ENCODE data around the gene KCNJ13.
"Not testable (repeated sequence)": the region's sequence is repeated elsewhere in the genome, so short reads cannot be mapped to it uniquely, and the experiment has no call there.

Gene KCNJ13

DNA sequence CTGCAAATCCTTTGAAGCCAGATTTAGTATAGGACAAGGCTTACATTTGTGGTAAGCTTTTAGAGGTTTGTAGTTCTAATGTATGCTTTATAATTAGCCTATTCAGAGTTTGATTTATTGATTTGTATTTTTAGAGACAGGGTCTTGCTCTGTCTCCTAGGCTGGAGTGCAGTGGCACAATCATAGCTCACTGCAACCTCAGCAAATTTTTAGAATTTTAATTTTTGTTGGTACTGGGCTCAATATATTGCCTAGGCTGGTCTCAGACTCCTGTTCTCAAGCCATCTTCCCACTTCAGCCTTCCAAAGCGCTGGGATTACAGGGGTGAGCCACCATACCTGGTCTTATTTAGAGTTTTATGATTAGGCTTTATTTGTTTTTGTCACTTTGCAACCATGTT is 4.5 kb downstream of the KCNJ13 start:
- FAIRE-seq (peak; percentile 36), DNase-seq (ENCODE audit: extremely low spot score, insufficient read length, low read depth) (no peak)

DNA sequence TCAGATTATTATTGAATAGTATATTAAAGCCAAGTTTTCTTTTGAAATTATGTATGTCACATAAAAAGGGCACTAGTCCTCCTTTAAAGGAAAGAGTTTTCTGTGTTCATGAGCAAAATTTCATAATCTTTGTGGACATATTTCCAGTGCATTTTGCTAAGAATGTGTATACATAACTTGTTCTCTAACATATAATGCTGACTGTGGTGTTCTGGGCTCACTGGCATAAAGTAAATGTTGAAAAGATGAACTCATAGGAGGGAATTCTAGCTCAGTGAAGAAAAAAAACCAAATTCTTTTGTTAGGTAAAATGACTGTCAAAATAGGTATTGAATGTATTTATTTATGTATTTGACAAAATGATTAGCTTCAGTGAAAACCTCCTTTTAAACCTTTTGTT is 6.2 kb downstream of the KCNJ13 start:
- DNase-seq (ENCODE audit: extremely low spot score, insufficient read length, low read depth) (no peak), FAIRE-seq (no peak)

DNA sequence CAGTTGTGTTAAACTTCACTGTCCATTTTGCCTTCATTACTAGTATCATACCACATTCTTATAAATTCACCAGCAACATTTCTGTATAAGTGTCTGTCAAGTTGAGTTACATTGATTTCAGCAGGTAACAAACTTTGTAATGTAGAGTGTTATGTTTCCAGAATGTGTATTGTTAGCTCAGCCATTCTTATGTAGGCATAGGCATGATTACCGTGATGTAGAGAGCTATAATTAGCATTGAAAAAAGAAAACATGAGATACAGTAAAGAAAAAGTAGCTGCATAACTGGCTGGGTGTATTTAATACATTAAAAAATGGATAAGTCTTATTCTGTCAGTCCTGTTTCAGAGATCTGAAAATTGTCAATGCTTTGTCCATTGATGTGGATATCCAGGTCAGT is 8.5 kb downstream of the KCNJ13 start:
- DNase-seq (ENCODE audit: extremely low spot score, insufficient read length, low read depth) (no peak), FAIRE-seq (peak; percentile 33)

DNA sequence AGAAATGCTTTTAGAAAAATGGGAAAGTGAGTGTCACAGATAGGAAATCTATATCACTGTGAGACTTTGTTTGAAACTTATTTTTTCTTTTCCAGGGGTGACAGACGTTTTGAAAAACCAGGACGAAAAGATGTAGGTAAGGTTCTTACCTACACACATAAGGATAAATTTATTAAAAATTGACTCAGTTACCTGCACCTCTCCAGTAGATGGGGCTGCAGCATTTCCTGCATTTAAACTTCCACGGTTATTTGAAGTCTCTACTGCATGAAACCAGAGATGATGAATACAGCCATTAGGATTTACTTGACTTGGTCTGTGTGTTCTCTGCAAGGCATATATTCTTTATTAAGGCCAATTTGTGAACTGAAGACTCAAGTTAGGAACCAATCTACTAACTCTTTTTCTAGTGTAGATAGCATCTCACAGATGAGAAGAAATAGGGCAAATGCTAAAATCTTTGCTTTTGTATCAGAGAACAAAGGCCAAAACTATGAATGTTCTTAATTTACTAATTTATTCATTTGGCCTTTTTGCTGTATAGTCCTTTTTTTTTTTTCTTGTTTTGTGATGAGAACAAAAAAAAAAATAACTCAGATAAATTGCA is 15.0 kb downstream of the KCNJ13 start:
- no peak for DNase-seq (ENCODE audit: extremely low spot score, insufficient read length, low read depth)
- peak; percentile 45 for FAIRE-seq

DNA sequence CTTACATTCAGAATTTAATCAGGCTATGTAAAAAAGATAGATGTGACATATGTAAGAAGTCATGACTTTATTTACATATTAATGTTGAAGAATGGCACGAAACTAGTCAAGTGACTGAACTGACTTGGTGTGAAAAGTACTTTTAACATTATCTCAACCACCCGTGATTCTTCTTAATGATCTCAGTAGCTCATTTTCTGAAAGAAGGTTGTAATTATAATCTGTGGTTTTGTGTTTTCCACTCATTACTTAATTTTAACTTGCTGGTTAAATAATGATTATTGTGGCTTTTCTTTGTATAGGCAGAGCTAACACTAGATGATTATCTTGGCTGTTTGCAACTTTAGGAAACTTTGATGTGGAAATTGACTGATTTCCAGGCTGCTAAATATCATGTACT is 18.5 kb downstream of the KCNJ13 start:
- FAIRE-seq: no peak
- no peak for DNase-seq (ENCODE audit: extremely low spot score, insufficient read length, low read depth)

DNA sequence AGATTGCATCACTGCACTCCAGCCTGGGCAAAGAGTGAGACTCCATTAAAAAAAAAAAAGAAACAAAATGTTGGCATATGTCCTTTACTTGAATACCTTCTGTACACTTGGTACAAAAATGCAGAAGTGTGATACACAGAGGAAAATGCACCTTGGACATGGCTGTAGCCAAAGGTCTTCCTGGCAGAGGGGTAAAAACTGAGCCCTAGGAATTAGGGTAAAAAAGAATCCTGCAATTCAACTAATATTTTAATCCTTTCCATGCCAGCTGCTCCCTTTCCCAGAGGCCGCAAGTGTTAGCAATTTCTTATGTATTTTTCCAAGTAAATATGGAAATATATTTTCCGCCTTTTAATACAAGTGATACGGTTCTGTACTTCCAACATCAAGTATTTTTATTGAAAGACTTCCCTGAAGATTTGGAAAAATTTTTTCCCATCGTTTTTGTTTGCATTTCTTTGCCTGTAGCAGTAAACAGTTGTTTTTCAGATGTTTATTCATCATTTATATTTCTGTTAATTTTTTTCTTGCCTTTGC is 26.2 kb downstream of the KCNJ13 start:
- DNase-seq (ENCODE audit: extremely low spot score, insufficient read length, low read depth): no peak
- no peak for FAIRE-seq

DNA sequence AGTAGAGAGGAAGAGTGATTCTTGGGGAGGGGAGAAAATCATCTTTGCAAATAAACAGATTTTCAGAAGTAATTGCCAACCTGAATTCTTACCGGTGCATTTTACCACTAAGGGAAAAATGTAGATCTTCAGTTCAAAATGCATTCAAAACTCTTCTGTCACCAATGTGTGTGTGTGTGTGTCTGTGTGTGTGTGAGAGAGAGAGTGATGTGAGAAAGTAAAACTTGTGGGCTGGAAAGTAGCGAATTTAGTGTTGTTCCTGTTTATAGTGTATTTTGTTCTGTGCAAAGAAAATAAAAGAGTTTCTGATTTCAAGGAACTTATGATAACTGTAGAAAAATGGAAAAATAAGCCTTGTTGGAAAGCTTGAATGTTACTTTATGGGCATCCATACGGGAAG is 27.0 kb downstream of the KCNJ13 start:
- no peak for FAIRE-seq
- no peak for DNase-seq (ENCODE audit: extremely low spot score, insufficient read length, low read depth)

DNA sequence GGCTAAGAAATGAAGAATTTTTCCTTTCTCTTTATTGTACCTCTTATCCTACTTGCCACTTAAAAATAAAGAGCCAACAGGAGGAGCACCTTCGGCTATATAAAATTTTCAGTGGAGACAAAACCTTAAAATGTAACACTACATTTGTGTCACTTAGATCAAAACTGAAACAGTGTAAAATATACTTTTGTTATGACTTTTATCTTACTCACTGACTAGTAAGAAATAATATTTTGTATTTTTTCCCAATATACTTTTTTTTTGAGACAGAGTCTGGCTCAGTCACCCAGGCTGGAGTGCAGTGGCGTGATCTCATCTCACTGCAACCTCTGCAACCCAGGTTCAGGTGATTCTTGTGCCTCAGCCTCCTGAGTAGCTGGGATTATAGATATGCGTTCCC is 28.3 kb downstream of the KCNJ13 start:
- FAIRE-seq: no peak
- no peak for DNase-seq (ENCODE audit: extremely low spot score, insufficient read length, low read depth)

DNA sequence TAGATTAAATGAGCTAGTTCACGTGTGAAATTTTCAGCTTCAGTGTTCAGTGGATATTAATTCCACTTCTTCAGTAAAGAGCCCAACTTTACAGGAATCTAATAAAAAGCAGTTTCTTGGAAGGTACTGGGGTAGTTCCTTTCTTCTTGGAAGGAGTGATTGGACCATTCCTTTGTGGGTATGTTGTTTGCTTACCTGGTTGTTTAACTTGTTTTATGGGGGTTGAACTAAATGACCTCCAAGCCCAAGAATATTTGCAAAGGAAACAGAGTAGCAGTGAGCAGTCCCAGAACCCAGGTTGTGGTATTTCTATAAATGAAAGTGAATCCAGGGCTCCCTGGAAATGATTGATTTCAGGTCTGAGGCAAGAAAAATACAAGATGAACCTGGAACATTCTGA is 31.4 kb downstream of the KCNJ13 start:
- FAIRE-seq (no peak), DNase-seq (ENCODE audit: extremely low spot score, insufficient read length, low read depth) (no peak)

DNA sequence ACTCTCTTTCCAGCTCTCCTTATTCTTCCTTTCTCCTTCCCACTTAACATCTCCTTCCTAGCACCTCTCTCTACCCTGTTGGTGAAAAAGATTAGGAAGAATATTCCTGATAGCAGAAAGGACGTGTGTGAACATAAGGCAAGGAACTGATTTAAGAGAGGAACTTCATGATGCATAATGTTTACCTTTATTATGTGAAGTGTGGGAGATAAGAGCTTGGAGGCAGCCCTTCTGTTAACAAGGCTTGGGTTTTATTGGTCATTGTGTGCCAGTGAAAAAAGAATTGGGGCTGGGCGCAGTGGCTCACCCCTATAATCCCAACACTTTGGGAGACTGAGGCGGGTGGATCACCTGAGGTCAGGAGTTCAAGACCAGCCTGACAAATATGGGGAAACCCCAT is 34.4 kb downstream of the KCNJ13 start:
- no peak for FAIRE-seq
- no peak for DNase-seq (ENCODE audit: extremely low spot score, insufficient read length, low read depth)

DNA sequence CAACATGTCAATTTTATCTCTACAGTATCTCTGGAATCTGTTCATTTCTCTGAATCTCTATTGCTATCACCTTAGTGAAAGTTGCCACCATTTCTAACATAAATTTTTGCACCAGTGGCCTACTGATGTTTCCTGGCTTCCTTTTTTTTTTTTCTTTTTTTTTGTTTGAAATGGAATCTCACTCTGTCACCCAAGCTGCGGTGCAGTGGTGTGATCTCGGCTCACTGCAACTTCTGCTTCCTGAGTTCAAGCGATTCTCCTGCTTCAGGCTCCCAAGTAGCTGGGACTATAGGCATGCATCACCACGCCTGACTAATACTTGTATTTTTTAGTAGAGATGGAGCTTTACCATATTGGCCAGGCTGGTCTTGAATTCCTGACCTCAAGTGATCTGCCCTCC is 35.1 kb downstream of the KCNJ13 start:
- DNase-seq (ENCODE audit: extremely low spot score, insufficient read length, low read depth) (no peak), FAIRE-seq (no peak)

DNA sequence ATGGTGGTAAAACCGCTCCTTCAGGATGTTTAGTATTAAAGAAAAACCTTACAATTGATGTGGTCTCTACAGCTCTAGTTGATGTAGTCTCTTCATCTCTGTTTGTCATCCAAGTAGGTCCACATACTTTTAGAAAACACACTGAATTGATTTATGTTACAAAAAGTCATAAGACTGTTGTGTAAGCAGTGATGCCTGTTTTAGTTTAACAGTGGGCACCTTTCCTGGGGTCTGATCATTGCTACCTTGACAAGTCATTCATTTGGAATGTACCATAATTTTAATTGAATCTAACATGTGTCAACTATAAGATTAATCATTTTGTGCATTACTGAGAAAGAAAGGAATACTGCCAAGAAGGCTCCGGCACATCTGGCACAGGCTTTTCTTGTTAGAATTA is 44.9 kb downstream of the KCNJ13 start:
- no peak for FAIRE-seq
- DNase-seq (ENCODE audit: extremely low spot score, insufficient read length, low read depth): no peak

DNA sequence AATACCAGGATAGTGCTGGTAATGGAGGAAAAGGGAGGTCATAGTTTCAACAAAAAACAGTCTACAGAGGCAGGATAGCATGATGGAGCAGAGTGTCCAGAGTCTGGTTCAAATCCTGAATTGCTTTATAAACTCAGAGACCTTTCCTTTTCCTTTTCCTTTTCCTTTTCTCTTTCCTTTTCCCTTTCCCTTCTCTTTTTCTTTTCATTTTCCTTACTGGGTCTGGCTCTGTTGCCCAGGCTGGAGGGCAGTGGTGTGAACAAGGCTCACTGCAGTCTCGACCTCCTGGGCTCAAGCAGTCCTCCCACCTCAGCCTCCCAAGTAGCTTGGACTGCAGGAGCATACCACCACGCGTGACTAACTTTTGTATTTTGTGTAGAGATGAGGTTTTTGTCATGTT is 47.6 kb downstream of the KCNJ13 start:
- DNase-seq (ENCODE audit: extremely low spot score, insufficient read length, low read depth): no peak
- FAIRE-seq: no peak

DNA sequence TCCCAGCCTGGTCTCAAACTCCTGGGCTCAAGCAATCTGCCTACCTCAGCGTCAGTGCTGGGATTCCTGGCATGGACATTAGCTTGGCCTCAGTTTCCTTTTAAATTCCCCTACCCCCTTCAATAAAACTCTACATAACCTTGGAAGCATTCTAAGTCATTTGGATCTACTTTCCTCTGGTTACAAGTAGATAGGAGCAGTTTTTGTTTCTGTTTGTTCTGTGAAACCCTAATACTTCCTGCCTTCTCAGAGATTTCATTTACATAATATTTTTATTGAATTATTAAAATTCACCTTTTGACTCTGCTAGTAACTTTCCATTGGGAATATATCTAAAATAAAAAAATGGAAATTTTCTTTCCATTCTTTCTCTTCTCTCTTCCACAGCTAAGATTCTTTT is 53.3 kb downstream of the KCNJ13 start:
- DNase-seq (ENCODE audit: extremely low spot score, insufficient read length, low read depth) (no peak), FAIRE-seq (no peak)

DNA sequence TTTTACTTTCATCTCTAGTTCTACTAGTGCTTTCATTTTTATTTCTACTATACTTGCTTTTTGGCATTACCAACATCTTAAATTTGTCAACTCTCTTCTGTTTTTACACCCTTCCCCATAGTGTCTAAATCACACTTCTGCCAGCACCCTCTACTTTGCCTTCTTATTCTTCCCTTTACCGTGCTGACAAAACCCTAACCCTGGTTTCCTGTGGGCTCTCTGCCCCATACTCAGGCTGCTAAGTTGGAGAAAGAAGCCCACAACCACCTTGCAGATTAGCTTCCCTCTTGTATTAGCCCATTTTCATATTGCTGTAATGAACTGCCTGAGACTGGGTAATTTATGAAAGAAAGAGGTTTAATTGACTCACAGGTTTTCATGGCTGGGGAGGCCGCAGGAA is 54.5 kb downstream of the KCNJ13 start:
- FAIRE-seq (no peak), DNase-seq (ENCODE audit: extremely low spot score, insufficient read length, low read depth) (no peak)

DNA sequence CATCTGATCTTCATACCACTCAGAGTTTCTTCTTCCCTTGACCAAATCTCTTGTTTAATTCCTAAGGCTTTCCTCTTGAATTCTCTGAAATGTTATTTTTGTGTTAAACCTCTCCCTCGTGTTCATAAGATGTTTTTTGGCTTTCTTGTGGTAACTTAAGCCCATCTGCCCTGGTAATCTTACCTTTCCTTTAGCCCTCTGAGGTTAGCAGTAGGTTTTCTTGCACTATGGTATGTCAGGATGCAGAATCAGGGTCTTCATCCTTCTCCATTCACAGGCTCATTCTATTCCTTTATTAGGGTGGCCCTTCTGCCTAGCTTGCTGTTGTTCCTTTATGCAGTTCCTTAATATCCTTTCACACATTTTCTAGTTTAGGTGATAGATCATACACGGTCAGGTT is 55.1 kb downstream of the KCNJ13 start:
- DNase-seq (ENCODE audit: extremely low spot score, insufficient read length, low read depth) (no peak), FAIRE-seq (no peak)

DNA sequence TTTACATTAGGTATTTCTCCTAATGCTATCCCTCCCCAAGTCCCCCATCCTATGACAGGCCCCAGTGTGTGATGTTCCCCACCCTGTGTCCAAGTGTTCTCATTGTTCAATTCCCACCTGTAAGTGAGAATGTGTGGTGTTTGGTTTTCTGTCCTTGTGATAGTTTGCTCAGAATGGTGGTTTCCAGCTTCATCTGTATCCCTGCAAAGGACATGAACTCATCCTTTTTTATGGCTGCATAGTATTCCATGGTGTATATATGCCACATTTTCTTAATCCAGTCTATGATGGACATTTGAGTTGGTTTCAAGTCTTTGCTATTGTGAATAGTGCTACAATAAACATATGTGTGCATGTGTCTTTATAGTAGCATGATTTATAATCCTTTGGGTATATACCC is 56.3 kb downstream of the KCNJ13 start:
- DNase-seq (ENCODE audit: extremely low spot score, insufficient read length, low read depth); FAIRE-seq: not testable (repeated sequence)
